Adrenal gland (tissue), 12 donors: ENCODE data around the gene PRSS50. TPM values are rescaled to one million over a fixed set of nuclear protein-coding genes. Genes with fewer than 3 reads are reported as not detected.
"Not testable (repeated sequence)": the region's sequence is repeated elsewhere in the genome, so short reads cannot be mapped to it uniquely, and the experiment has no call there.

Experiments
- DNase-seq, 7 donors: peaks; one replicate each; pipeline ENCODE4 v3.0.0-alpha.2; 2019 to 2020
- H3K27ac ChIP-seq, 5 donors: fragments of 200-600 bp; sonication (generic) in 4 of 5; 1 replicate in 3 of 5; 2 replicates in 2 of 5; pipeline versions ENCODE4 v1.5.1 to v1.8.0; 2016 to 2020; ENCODE audit warnings: mild to moderate bottlenecking in 1 of 5
- H3K27me3 ChIP-seq: fragments of 200-600 bp; 2 replicates; pipeline ENCODE4 v1.8.0; 2021
- H3K36me3 ChIP-seq, 2 donors: fragments of 200-600 bp; replicated peaks in 1 of 2; 1 replicate in 1 of 2; 2 replicates in 1 of 2; pipeline versions ENCODE4 v1.5.1 to v1.8.0; 2018 to 2022
- H3K4me1 ChIP-seq, 2 donors: fragments of 200-600 bp; replicated peaks in 1 of 2; 1 replicate in 1 of 2; 2 replicates in 1 of 2; pipeline versions ENCODE4 v1.5.1 to v1.8.0; 2018 to 2021
- H3K4me3 ChIP-seq, 4 donors: fragments of 200-600 bp; sonication (generic) in 3 of 4; one replicate each; pipeline ENCODE4 v1.5.1; 2016 to 2018
- H3K9me3 ChIP-seq, 3 donors: fragments of 200-600 bp; sonication (generic) in 1 of 3; replicated peaks in 1 of 3; 1 replicate in 2 of 3; 2 replicates in 1 of 3; pipeline versions ENCODE4 v1.5.1 to v1.8.0; 2016 to 2021
- CTCF ChIP-seq, 6 experiments: fragments of 450-650 bp in 4 of 6; fragments of 200-600 bp in 2 of 6; sonication (generic) in 1 of 6; IDR thresholded peaks; 1 replicate in 5 of 6; 2 replicates in 1 of 6; pipeline versions ENCODE4 v1.5.1 to v1.8.0; 2016 to 2021; ENCODE audit warnings: antibody characterized with exemption in 6 of 6, mild to moderate bottlenecking in 2 of 6, moderate library complexity in 1 of 6
- POLR2A ChIP-seq, 2 donors: fragments of 450-650 bp; IDR thresholded peaks; one replicate each; pipeline ENCODE4 v1.6.1; 2017; ENCODE audit warnings: antibody characterized with exemption in 2 of 2, mild to moderate bottlenecking in 2 of 2, moderate library complexity in 1 of 2
- WGBS, 4 donors: extraction: QIAGEN DNeasy Blood & Tissue Kit in 2 of 4; methylation state at CpG; one replicate each; pipeline versions ENCODE4 v1.1.5 to v1.1.7; 2013 to 2017; 5-methylcytosine and 5-hydroxymethylcytosine counted together
- intact Hi-C, 2 donors: fragments of 100-400 bp; cut with DNase I; formaldehyde crosslinking; loops; one replicate each; pipeline versions ENCODE4 v1.14.1 to v1.15.0; 2022 to 2023
- polyA plus RNA-seq, 3 donors: library from polyadenylated mRNA; stranded (reverse); fragments of 200-250 nt in 2 of 3; fragments of 350-450 nt in 1 of 3; fragmentation: Illumina TruSeq in 1 of 3; extraction: RNeasy Lipid Tissue Mini Kit (QIAGEN cat#74804) in 1 of 3; gene quantifications; one replicate each; pipeline ENCODE4 v1.2.3, GENCODE V29; 2013 to 2014
- total RNA-seq, 9 donors: library from RNA; depleted of rRNA in 4 of 9; stranded (reverse); fragments of >200 nt in 4 of 9; fragments of 120-200 nt in 1 of 9; fragmentation: NEBNext Ultra II Directional in 1 of 9; extraction: Animal tissue kit (Norgen Biotek cat#: 25700) in 1 of 9; gene quantifications; one replicate each; pipeline versions ENCODE4 v1.1.0 to v1.2.4, GENCODE V29; 2013 to 2023
- donor health status: healthy with polysubstance abuse.
- donor health status: Bipolar disorder and iron deficiency.
- donor health status: DM: yes; HTN: yes; CAD: no.
- donor health status: DM: no; HTN: no; CAD: no.
- donor health status: DM: no; HTN: no; CAD: no.
- donor health status: DM: yes; HTN: yes; CAD: no.

The PRSS50 gene
- total and polyA plus RNA-seq, 12 donors = 0.07 to 1.9 (median 0.18) TPM; not detected in 4

DNA sequence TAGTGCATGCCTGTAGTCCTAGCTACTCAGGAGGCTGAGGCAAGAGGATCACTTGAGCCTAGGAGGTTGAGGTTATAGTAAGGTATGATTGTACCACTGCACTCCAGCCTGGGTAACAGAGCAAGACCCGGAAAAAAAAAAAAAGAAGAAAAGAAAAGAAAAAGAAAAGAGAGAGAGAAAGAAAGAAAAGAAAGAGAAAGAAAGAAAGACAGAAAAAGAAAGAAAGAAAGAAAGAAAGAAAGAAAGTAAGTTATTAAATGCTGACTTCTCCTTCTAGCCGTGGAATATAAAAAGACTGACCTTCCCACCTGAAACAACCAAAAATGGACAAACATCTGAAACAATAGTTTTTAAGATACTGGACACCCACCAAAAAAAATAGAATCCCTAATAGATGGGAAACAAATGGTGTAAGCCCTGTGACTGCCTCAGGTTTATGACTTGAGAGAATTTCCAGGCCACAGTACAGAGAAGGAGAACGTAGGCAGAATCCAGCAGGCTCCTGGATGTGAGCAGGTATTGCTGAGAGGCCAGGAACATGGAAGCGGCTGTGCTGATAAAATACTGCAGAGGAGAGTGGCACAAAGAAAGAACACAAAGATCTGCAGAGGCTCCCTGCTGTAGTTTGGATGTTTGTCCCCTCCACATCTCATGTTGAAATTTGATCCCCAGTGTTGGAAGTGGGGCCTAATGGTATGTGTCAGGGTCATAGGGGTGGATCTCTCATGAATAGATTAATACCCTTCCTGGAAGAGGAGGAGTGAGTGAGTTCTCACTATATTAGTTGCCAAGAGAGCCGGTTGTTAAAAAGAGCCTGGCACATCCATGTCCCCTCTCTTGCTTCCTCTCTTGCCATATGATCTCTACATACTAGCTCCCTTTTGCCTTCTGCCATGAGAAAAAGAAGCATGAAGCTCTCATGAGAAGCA lies 41.8 kb upstream of the PRSS50 start:
- Histone ChIP-seq H3K27ac (no peak overlapping the region), H3K4me3 (no peak overlapping the region), H3K27me3 (no peaks in the 10 kb centered on the region), H3K4me1 (no peaks in the 10 kb centered on the region), H3K36me3 (no peaks in the 10 kb centered on the region), H3K9me3 (no peaks in the 10 kb centered on the region)
- TF ChIP-seq CTCF (IDR thresholded peaks at IDR 0.05) (no peak), POLR2A (IDR thresholded peaks at IDR 0.05) (no peak)
- no peak for DNase-seq
- WGBS, 4 donors = 83 to 88% (median 85%) methylated on average over 5 of the region's 5 CpGs
- intact Hi-C loops = no loop called here

DNA sequence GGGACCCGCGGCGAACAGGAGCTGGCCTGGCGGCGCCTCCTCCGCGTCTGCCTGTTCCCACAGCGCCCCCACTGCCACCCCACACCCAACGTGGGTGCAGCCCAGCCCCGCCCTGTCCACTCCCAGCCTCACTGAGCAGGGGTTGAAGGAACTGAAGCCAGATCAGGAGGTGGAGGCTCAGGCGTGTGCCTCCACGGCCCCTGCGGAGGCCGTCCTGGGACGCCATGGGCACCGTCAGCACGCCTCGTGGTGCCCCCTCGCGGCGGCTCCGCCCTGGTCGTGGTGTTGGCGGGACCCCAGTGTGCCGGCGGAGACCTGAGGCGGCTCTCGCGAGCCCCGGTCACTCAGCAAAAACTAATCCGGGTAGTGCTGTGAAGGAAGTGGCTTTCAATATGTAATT lies 39.0 kb upstream of the PRSS50 start:
- Histone ChIP-seq H3K27me3 (no peaks in the 10 kb centered on the region), H3K36me3 (no peaks in the 10 kb centered on the region), H3K4me1 (no peaks in the 10 kb centered on the region), H3K27ac (no peak overlapping the region), H3K4me3 (no peak overlapping the region), H3K9me3 (no peaks in the 10 kb centered on the region)
- DNase-seq = no peak
- intact Hi-C loops = no loop called here
- no peak for TF ChIP-seq POLR2A (IDR thresholded peaks at IDR 0.05)
- no peak for TF ChIP-seq CTCF (IDR thresholded peaks at IDR 0.05)
- WGBS, 4 donors = 87 to 93% (median 89%) methylated on average over 18 to 31 of the region's 31 CpGs

DNA sequence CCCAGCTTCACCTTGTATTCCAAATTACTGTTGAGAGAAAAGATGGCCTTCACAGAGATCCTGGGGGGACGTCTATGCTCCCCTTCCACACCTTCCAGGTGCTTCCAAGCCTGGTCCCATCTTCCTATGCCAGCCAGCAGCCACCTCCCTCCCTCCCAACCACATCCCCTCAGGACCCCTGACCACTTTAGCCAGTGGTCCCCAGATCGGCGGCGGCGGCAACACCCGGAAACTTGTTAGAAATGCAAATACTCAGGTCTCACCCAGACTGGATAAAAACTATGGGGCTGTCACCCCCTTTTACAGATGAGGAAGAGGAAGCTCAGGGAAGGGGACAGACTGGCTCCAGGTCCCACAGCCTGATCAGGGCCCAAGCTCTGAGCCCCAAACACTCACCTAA lies 38.0 kb upstream of the PRSS50 start:
- Histone ChIP-seq H3K9me3 (no peaks in the 10 kb centered on the region), H3K4me1 (no peaks in the 10 kb centered on the region), H3K27ac (no peak overlapping the region), H3K27me3 (no peaks in the 10 kb centered on the region), H3K36me3 (no peaks in the 10 kb centered on the region), H3K4me3 (no peak overlapping the region)
- DNase-seq = no peak
- no peak for TF ChIP-seq CTCF (IDR thresholded peaks at IDR 0.05)
- TF ChIP-seq POLR2A (IDR thresholded peaks at IDR 0.05) = no peak
- WGBS, 4 donors = 85 to 96% (median 89%) methylated on average over 6 of the region's 6 CpGs
- intact Hi-C loops = no loop called here

- H3K9me3 ChIP-seq, intact Hi-C loops, H3K36me3 ChIP-seq, DNase-seq, H3K27me3 ChIP-seq, H3K4me1 ChIP-seq, H3K4me3 ChIP-seq, H3K27ac ChIP-seq: not testable (repeated sequence)
- 71 to 94% (median 85%) methylated on average over 4 to 6 of the region's 6 CpGs for WGBS, 4 donors
These were observed 35.5 kb upstream of the PRSS50 start for GRCh38 chr3:46753127-46753526.
